Measurements from ENCODE around the gene C19orf25.

Gene C19orf25

GRCh38 chr19:1509602-1510441 is 30.8 kb upstream of the C19orf25 start:
- Histone ChIP-seq H3K36me3 (ENCODE audit: control insufficient read depth, insufficient read depth, low read length) (no peaks in the 10 kb centered on the region), H3K9me3 (ENCODE audit: control insufficient read depth, low read length) (no peaks in the 10 kb centered on the region), H3K4me3 (ENCODE audit: low read length) (no peak overlapping the region), H3K4me1 (ENCODE audit: control insufficient read depth, insufficient read depth, low read length) (peaks cover 9% of the 10 kb centered on the region), H3K27me3 (ENCODE audit: control insufficient read depth, insufficient read depth, low read length) (peaks cover 19% of the 10 kb centered on the region), H3K9ac (ENCODE audit: low read length) (no peak overlapping the region)

DNA sequence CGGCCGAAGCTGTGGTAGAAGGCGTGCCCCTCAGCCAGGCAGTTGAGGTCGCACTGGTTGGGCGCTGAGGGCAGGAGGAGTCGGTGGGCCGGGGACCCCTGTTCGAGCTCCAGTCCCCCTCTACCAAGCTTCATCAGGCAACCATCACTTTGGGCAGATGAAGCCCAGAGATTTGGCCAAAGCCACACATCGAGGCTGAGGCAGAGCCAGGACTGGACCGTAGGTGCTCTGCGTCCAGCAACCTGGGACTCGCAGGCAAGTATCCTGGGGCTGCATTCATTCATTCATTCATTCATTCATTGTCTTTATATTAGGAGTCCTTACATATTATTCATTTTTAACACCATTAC is 29.5 kb upstream of the C19orf25 start:
- Histone ChIP-seq H3K9me3 (ENCODE audit: control insufficient read depth, low read length) (no peaks in the 10 kb centered on the region), H3K4me1 (ENCODE audit: control insufficient read depth, insufficient read depth, low read length) (peaks cover 11% of the 10 kb centered on the region), H3K4me3 (ENCODE audit: low read length) (no peak overlapping the region), H3K27me3 (ENCODE audit: control insufficient read depth, insufficient read depth, low read length) (peaks cover 17% of the 10 kb centered on the region), H3K36me3 (ENCODE audit: control insufficient read depth, insufficient read depth, low read length) (no peaks in the 10 kb centered on the region), H3K9ac (ENCODE audit: low read length) (no peak overlapping the region)

- peaks cover 17% of the 10 kb centered on the region for H3K4me1 ChIP-seq (ENCODE audit: control insufficient read depth, insufficient read depth, low read length)
- H3K9ac ChIP-seq (ENCODE audit: low read length), result no peak overlapping the region
- H3K27me3 ChIP-seq (ENCODE audit: control insufficient read depth, insufficient read depth, low read length), result peaks cover 22% of the 10 kb centered on the region
- no peaks in the 10 kb centered on the region for H3K36me3 ChIP-seq (ENCODE audit: control insufficient read depth, insufficient read depth, low read length)
- H3K4me3 ChIP-seq (ENCODE audit: low read length), result no peak overlapping the region
- no peaks in the 10 kb centered on the region for H3K9me3 ChIP-seq (ENCODE audit: control insufficient read depth, low read length)
Measured at GRCh38 chr19:1507763-1508506, 28.9 kb upstream of the C19orf25 start.

- Histone ChIP-seq H3K27me3 (ENCODE audit: control insufficient read depth, insufficient read depth, low read length) (peaks cover 27% of the 10 kb centered on the region), H3K4me3 (ENCODE audit: low read length) (no peak overlapping the region), H3K4me1 (ENCODE audit: control insufficient read depth, insufficient read depth, low read length) (peaks cover 14% of the 10 kb centered on the region), H3K9me3 (ENCODE audit: control insufficient read depth, low read length) (no peaks in the 10 kb centered on the region), H3K9ac (ENCODE audit: low read length) (no peak overlapping the region), H3K36me3 (ENCODE audit: control insufficient read depth, insufficient read depth, low read length) (no peaks in the 10 kb centered on the region)
Measured at GRCh38 chr19:1507192-1507660, 28.2 kb upstream of the C19orf25 start.

- Histone ChIP-seq H3K36me3 (ENCODE audit: control insufficient read depth, insufficient read depth, low read length) (no peaks in the 10 kb centered on the region), H3K9ac (ENCODE audit: low read length) (no peak overlapping the region), H3K4me1 (ENCODE audit: control insufficient read depth, insufficient read depth, low read length) (peaks cover 15% of the 10 kb centered on the region), H3K4me3 (ENCODE audit: low read length) (no peak overlapping the region), H3K27me3 (ENCODE audit: control insufficient read depth, insufficient read depth, low read length) (peaks cover 22% of the 10 kb centered on the region), H3K9me3 (ENCODE audit: control insufficient read depth, low read length) (no peaks in the 10 kb centered on the region)
Measured at GRCh38 chr19:1505991-1506881, 27.2 kb upstream of the C19orf25 start.

DNA sequence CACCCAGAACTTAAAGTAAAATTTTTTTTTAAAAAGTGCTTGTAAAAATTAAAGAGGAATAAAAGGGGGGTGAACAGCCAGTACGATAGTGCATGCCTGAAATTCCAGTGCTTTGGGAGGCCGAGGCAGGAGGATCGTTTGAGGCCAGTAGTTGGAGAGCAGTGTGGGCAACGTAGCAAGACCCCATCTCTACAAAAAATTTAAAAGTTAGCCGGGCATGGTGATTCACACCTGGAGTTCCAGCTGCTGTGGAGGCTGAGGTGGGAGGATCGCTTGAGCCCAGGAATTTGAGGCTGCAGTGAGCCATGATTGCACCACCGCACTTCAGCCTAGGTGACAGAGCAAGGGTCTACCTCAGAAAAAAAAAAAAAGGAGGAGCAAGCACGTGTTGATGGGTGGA is 26.0 kb upstream of the C19orf25 start:
- no peak overlapping the region for H3K4me3 ChIP-seq (ENCODE audit: low read length)
- H3K36me3 ChIP-seq (ENCODE audit: control insufficient read depth, insufficient read depth, low read length), result no peaks in the 10 kb centered on the region
- no peaks in the 10 kb centered on the region for H3K9me3 ChIP-seq (ENCODE audit: control insufficient read depth, low read length)
- H3K4me1 ChIP-seq (ENCODE audit: control insufficient read depth, insufficient read depth, low read length), result peaks cover 19% of the 10 kb centered on the region
- peaks cover 23% of the 10 kb centered on the region for H3K27me3 ChIP-seq (ENCODE audit: control insufficient read depth, insufficient read depth, low read length)
- no peak overlapping the region for H3K9ac ChIP-seq (ENCODE audit: low read length)

GRCh38 chr19:1503925-1504773 is 25.1 kb upstream of the C19orf25 start:
- H3K4me3 ChIP-seq (ENCODE audit: low read length), result no peak overlapping the region
- no peak overlapping the region for H3K9ac ChIP-seq (ENCODE audit: low read length)
- no peaks in the 10 kb centered on the region for H3K36me3 ChIP-seq (ENCODE audit: control insufficient read depth, insufficient read depth, low read length)
- peaks cover 22% of the 10 kb centered on the region for H3K27me3 ChIP-seq (ENCODE audit: control insufficient read depth, insufficient read depth, low read length)
- peaks cover 19% of the 10 kb centered on the region for H3K4me1 ChIP-seq (ENCODE audit: control insufficient read depth, insufficient read depth, low read length)
- no peaks in the 10 kb centered on the region for H3K9me3 ChIP-seq (ENCODE audit: control insufficient read depth, low read length)

DNA sequence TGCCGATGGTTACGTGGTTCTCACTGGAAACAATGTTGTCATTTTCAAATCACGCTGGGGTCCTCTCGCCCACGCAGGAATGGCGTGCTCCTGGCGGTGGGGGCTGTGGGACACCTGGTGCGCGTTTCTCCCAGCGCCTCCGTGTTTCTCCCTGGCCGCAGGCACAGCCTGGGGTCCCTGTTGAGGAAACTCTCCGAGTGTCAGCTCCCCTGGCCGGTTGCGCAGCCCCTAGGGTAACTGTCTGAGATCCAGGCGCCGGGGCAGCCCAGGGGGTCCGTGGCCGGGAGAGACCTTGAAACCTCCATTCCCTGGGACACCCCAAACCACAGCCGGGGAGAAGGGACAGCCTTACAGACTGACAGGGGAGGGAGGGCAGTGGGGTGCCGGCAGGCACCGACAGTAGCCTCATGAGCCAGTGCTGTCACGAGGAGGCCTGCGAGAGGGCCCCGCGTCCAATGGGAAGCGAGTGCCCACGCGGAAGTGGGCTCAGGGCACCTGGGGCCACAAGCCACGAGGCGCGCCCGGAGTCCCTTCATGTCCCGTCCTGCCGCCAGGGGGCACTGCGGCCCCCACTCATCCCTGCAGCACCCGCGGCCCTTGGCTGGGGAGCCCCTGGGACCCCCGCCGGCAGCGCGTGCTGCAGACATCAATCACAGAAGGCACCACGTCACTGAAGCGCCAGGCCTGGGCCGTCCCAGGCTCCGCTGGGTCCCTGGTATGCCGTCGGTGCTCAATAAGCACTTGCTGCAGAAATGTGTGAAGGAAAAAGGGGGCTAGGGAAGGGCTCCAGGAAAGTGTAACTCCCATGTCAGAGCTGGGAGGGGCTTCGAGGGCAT is 24.3 kb upstream of the C19orf25 start:
- Histone ChIP-seq H3K9ac (ENCODE audit: low read length) (peak overlapping the region; percentile 4), H3K27me3 (ENCODE audit: control insufficient read depth, insufficient read depth, low read length) (peaks cover 22% of the 10 kb centered on the region), H3K4me1 (ENCODE audit: control insufficient read depth, insufficient read depth, low read length) (peaks cover 19% of the 10 kb centered on the region), H3K9me3 (ENCODE audit: control insufficient read depth, low read length) (no peaks in the 10 kb centered on the region), H3K36me3 (ENCODE audit: control insufficient read depth, insufficient read depth, low read length) (no peaks in the 10 kb centered on the region), H3K4me3 (ENCODE audit: low read length) (no peak overlapping the region)

DNA sequence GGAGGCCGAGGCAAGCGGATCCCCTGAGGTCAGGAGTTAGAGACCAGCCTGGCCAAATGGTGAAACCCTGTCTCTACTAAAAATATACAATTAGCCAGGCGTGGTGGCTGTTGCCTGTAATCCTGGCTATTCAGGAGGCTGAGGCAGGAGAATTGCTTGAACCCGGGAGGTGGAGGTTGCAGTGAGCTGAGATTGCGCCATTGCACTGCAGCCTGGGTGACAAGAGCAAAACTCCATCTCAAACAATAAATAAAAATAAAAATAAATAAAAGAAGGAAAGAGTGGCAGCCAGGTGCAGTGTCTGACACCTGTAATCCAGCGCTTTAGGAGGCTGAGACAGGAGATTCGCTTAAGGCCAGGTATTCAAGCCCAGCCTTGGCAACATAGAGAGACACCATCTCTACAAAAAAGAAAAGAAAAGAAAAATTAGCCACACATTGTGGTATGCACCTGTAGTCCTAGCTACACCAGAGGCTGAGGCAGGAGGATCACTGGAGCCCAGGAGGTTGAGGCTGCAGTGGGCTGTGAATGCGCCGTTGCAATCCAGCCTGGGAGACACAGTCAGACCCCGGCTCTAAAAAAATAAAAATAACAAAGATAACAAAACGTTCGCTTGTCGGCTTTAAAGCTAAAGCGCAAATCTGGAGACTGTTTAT is 23.5 kb upstream of the C19orf25 start:
- H3K4me1 ChIP-seq (ENCODE audit: control insufficient read depth, insufficient read depth, low read length), result peaks cover 18% of the 10 kb centered on the region
- no peaks in the 10 kb centered on the region for H3K36me3 ChIP-seq (ENCODE audit: control insufficient read depth, insufficient read depth, low read length)
- H3K27me3 ChIP-seq (ENCODE audit: control insufficient read depth, insufficient read depth, low read length), result peaks cover 29% of the 10 kb centered on the region
- no peaks in the 10 kb centered on the region for H3K9me3 ChIP-seq (ENCODE audit: control insufficient read depth, low read length)
- H3K4me3 ChIP-seq (ENCODE audit: low read length), result no peak overlapping the region
- H3K9ac ChIP-seq (ENCODE audit: low read length), result no peak overlapping the region

GRCh38 chr19:1501200-1501595 is 22.2 kb upstream of the C19orf25 start:
- Histone ChIP-seq H3K4me1 (ENCODE audit: control insufficient read depth, insufficient read depth, low read length) (peaks cover 18% of the 10 kb centered on the region), H3K9ac (ENCODE audit: low read length) (no peak overlapping the region), H3K9me3 (ENCODE audit: control insufficient read depth, low read length) (no peaks in the 10 kb centered on the region), H3K36me3 (ENCODE audit: control insufficient read depth, insufficient read depth, low read length) (no peaks in the 10 kb centered on the region), H3K27me3 (ENCODE audit: control insufficient read depth, insufficient read depth, low read length) (peaks cover 40% of the 10 kb centered on the region), H3K4me3 (ENCODE audit: low read length) (no peak overlapping the region)
